ENCODE results near the gene SPTA1.

SPTA1 gene

GRCh38 chr1:158687037-158687436 is 522 bp upstream of the SPTA1 start:
- no peak for DNase-seq (ENCODE audit: low read depth in 1 of 2, low spot score in 1 of 2)

- DNase-seq (ENCODE audit: low read depth in 1 of 2, low spot score in 1 of 2): no peak
Measured at GRCh38 chr1:158685085-158685484, 1.4 kb downstream of the SPTA1 start.

- no peak for DNase-seq (ENCODE audit: low read depth in 1 of 2, low spot score in 1 of 2)
Measured at GRCh38 chr1:158681606-158682005, 4.9 kb downstream of the SPTA1 start.

DNA sequence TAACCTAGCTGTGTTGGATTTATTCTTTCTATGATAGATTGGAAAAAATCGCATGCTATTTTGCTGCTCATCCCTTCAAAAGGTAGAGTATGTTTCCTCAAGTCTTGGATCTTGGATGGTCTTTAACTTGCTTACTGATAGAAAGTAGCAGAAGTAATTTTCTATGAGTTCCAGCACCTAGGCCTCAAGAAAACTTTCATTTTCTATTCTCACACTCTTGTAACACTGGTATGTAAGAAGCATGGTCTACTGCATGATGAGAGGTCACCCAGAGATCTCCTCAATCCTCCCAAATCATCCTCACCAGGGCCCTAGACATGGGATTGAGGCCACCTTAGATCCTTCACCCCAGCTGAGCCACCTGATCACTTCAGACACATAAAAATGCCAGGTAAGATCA is 7.2 kb downstream of the SPTA1 start:
- DNase-seq (ENCODE audit: low read depth in 1 of 2, low spot score in 1 of 2): no peak

DNA sequence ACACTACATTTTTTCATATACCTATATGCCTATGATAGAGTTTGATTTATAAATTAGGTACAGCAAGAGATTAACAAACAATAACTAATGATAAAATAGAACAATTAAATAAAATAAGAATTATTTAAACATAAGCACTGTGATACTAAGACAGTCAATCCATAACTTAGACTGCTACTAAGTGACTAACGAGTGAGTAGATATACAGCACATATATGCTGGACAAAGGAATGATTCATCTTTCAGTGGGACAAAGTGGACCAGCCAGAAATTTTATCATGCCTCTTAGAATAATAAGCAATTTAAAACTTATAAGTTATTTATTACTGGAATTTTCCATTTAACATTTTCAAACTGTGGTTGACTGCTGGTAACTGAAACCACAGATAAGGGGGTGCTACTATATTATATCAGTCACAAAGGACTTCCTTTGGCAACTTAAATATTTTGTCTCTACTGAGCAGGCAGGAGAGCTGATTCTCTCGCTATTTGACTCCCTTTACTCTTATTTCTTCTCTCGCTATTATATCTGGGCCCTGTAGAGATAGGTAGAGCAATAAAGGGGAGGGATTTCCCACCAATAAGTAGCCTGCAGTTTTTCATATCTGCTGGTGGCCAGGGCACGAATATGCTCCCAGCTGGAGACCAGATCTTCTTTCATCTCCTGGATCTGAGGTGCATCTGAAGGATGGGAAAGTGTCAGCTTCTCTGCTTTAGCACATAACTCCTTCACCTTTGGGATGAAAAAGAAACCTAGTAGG is 10.8 kb downstream of the SPTA1 start:
- DNase-seq (ENCODE audit: low read depth in 1 of 2, low spot score in 1 of 2): no peak

DNA sequence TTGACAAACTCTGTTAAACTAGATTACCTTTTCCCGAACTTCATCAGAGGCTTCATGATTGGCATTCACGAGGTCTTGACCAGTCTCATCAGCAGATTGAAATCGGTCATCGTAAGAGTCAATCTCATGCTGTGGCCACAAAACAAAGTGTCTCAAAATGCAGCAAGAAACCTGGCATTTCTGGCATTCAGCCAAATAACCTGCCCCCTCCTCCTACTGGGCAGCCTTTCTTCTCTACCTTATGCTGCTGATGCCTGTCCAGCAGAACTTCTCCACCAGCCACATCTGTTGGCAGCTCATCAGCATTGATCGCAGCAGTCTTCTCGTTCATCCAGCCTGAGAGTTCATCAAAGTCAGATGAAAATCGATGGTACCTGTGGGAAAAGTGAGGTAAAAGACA is 12.2 kb downstream of the SPTA1 start:
- DNase-seq (ENCODE audit: low read depth in 1 of 2, low spot score in 1 of 2): no peak

GRCh38 chr1:158666037-158666436 is 20.5 kb downstream of the SPTA1 start:
- DNase-seq (ENCODE audit: low read depth in 1 of 2, low spot score in 1 of 2): no peak

DNA sequence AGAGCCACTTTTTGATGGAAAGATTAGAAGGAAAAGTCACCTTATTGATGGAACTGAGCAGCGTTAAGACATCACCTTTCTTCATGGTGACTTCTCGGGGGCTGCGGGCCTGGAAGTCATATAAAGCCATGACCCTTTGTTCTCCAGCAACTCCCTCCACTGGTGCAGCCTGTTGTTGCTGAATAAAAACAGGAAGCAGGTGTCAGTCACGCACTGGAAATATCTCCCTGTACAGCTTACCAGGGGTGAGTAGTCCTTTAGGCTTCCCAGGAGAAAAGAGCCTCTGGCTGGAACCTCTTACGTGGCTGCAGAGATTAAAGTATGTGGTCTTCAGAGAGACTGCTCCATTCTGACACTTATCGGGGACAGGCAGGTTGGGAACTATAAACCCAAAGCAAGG is 31.9 kb downstream of the SPTA1 start:
- no peak for DNase-seq (ENCODE audit: low read depth in 1 of 2, low spot score in 1 of 2)

GRCh38 chr1:158654086-158654485 is 32.4 kb downstream of the SPTA1 start:
- DNase-seq (ENCODE audit: low read depth in 1 of 2, low spot score in 1 of 2): no peak

DNA sequence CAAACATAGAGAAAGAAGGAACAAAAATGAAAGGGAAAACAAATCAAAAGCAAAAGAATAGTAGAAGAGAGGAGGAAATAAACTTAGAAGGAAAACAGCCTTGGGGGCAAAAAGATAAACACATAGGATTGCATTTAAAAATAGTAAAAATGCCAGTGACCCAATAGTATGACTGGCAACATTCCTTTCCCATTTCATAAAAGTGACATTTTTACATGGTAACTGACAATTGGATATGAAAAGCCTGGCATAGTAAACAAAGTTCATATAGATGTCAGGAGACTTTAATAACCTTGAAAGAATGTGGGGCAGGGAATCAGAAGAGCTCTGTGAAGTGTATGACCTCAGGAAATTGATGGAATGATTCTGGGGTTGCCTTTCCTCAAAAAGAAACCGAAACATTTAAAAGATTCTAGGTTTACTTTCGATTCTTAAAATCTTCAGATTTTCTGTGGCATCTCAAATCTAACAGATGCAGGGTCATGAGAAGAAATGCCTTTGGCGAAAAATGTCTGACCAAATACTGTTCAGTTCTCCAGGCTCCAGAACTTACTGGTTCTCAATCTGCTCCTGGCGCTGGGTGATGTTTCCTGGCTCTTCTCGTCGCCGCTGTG is 33.7 kb downstream of the SPTA1 start:
- no peak for DNase-seq (ENCODE audit: low read depth in 1 of 2, low spot score in 1 of 2)

DNA sequence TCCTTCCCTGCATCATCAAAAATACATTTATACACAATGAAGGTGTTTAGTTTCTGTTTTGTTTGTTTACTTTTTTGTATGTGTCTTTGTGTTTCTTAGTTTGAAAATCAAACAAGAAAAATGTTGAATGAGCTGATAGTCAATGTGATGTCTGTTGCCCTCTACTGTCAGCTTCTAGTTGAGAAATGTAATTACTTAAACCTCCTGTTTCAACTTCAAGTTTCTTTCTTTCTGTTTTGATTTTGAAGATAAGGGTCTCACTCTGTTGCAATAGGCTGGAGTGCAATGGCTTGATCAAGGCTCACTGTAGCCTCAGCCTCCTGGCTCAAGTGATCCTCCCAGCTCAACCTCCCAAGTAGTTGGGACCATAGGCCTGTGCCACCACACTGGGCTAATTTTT is 37.5 kb downstream of the SPTA1 start:
- no peak for DNase-seq (ENCODE audit: low read depth in 1 of 2, low spot score in 1 of 2)

- no peak for DNase-seq (ENCODE audit: low read depth in 1 of 2, low spot score in 1 of 2)
Measured at GRCh38 chr1:158646465-158646864, 40.0 kb downstream of the SPTA1 start.

DNA sequence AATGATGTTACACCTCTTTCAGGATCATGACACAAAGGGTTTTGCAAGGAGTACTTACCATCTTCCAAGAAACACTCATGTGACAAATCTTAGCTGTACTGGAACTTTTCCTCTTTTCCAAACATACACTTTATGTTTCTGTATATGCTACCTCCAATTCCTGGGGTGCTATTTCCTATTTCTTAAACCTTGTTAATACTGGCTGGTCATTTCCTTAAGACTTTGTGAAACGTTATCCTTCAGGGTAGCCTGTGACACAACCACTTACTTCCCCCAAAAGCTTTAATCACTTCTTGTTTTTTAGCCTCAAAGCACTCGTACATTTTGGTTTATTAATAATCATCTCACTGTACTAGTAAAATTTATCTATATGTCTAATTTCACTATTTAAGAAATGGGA is 42.1 kb downstream of the SPTA1 start:
- DNase-seq (ENCODE audit: low read depth in 1 of 2, low spot score in 1 of 2): no peak

DNA sequence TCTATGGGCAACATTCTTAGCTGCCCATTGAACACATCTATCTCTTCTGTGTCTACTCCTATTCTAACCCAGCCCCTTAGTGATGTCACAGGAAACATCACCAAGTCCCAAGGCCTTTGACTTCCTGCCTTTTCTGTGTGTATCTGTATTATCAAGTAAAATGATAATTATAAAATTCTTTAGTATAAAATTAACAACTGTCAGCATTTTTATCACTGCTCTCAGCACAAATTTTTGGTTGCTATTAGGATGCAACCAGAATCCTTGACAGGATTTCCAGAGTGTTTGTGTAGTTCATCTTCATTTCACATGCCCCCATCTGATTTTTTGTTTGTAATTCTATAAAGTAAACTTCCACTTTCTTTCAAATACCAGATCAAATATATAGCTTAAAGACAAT is 47.6 kb downstream of the SPTA1 start:
- DNase-seq (ENCODE audit: low read depth in 1 of 2, low spot score in 1 of 2): no peak

GRCh38 chr1:158638146-158638545 is 48.4 kb downstream of the SPTA1 start:
- DNase-seq (ENCODE audit: low read depth in 1 of 2, low spot score in 1 of 2): no peak

DNA sequence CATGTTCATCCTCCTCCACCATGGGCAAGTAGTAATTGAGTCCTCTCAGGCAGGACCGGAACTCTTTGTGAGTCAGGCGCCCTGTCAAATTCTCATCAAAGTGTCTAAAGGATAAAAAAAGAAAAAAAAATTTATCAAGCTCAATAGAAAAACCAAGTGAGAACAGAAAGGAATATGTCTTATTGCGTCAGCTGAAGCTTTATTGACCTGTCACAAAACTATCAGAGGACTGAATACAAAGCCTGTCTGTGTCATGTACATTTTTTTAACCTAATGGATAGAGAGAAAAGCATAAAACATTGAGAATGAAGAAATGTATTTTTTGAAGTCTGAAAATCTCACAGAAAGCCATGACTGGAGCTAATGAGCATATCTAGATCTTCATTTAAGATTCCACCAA is 72.8 kb downstream of the SPTA1 start:
- DNase-seq (ENCODE audit: low read depth in 1 of 2, low spot score in 1 of 2): no peak

GRCh38 chr1:158611916-158612315 is 74.6 kb downstream of the SPTA1 start:
- DNase-seq (ENCODE audit: low read depth in 1 of 2, low spot score in 1 of 2): no peak

DNA sequence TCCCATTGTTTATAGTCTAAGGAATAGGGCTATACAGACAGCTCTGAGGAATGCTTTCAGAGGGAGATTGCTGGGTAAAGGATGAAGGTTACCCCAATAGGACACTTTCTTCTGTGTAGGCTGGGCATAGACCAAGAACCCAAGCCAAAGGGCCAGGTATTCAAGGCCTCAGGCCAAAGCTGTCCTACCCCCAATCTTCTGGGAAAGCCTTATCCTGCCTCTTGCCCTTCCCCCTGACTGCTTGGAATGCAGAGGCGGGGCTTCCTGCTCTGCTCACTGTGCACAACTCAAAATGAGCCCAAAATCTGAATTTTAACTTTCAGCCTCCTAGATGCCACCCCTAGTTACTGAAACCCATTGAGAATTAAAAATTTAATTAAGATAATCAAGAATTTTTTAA is 79.2 kb downstream of the SPTA1 start:
- DNase-seq (ENCODE audit: low read depth in 1 of 2, low spot score in 1 of 2): no peak

DNA sequence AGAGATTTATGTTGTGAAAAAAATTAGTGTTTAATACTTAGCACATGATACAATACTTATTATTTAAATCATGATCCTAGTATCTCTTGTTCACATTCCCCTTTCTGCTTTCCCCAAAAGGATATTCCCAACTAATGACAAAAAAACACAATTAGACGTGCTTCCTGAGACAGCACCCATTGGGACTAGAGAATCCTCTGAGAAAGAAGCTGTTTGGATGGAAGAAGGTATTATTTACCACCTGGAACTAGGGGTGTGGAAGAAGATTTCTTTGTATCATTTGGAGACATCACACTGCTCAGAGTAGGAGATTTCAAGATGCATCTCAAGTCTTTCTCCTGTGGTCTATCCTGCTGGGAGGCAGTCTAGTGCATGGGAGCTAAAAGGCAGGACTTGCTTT is 81.5 kb downstream of the SPTA1 start, which contains the start of gene OR10Z1:
Gene OR10Z1, plus strand, starts transcription at position 301 of the 400 bp plus-strand sequence. CDS start 1,171 bp downstream, outside the sequence.
- no peak for DNase-seq (ENCODE audit: low read depth in 1 of 2, low spot score in 1 of 2)

DNA sequence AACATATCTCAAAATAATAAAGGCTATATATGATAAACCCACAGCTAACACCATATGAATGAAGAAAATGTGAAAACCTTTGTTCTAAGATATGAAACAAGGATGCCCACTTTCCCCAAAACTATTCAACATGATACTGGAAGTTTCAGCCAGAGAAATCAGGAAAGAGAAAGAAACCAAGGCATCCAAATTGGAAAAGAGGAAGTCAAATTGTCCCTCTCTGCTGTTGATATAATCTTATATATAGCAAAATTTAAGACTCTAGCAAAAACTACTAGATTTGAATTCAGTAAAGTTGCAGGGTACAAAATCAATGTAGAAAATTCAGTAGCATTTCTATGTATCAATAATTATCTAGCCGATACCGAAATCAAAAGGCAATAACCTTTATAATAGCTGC is 85.8 kb downstream of the SPTA1 start:
- no peak for DNase-seq (ENCODE audit: low read depth in 1 of 2, low spot score in 1 of 2)

- DNase-seq (ENCODE audit: low read depth in 1 of 2, low spot score in 1 of 2): no peak
Measured at GRCh38 chr1:158586942-158587341, 99.6 kb downstream of the SPTA1 start.

DNA sequence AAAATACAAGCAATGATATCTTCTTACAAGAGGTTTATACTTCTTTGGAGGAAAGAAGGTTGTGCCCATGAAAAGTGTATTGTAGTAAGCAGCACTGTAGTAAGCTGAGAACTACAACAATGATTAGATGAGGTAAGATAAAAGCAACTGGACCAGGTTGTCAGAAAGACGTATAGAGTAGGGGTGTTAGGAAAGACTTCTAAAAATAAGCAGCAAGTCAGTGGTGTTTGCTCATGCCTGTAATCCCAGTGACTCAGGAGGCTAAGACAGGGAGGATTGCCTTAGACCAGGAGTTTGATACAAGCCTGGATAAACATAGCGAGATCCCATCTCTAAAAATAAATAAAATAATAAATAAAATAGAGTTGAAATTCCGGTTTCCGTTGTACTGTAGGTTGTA is 102.6 kb downstream of the SPTA1 start:
- DNase-seq (ENCODE audit: low read depth in 1 of 2, low spot score in 1 of 2): no peak

DNA sequence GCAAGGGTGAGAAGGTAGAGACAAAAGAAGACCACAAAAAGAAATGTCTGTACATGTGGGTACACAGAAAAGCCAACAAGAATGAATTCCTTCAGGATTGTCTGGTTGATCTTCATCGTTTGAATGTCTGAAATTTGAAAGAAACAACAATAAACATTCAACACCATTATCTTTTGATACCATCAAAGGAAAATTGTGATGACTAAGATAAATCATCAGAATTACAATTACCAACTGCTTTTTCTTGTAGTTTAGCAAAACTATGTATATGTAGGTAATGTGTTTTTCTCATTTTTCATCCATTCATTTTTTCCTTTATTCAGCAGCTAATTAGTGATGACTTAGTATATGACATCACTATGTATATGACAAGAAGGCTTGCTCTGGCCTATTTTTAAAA is 106.8 kb downstream of the SPTA1 start, which contains the start of gene OR10X1:
Gene OR10X1, minus strand, starts transcription at position 167 of the 400 bp plus-strand sequence. Its CDS starts 0 bp downstream, at position 167.
- DNase-seq (ENCODE audit: low read depth in 1 of 2, low spot score in 1 of 2): no peak

Data from activated CD4-positive, alpha-beta T cell treated with anti-CD3 and anti-CD28 coated beads, Interleukin-2, amount 50 U/mL, for 24 hours (primary cell).